Measurements from ENCODE around the gene USP15.

The USP15 gene

GRCh38 chr12:62256408-62257096 lies 3.7 kb upstream of the USP15 start:
- DNase-seq (ENCODE audit: low read depth, low spot score): no peak

GRCh38 chr12:62258231-62258630 lies 2.0 kb upstream of the USP15 start:
- no peak for DNase-seq (ENCODE audit: low read depth, low spot score)

- no peak for DNase-seq (ENCODE audit: low read depth, low spot score)
Measured at GRCh38 chr12:62258941-62259630, 1.1 kb upstream of the USP15 start.

GRCh38 chr12:62259631-62259992 lies 592 bp upstream of the USP15 start:
- DNase-seq (ENCODE audit: low read depth, low spot score): no peak

GRCh38 chr12:62260733-62261683 lies 804 bp downstream of the USP15 start:
- peak; percentile 39 for DNase-seq (ENCODE audit: low read depth, low spot score)

- no peak for DNase-seq (ENCODE audit: low read depth, low spot score)
Measured at GRCh38 chr12:62261876-62262517, 1.8 kb downstream of the USP15 start.

GRCh38 chr12:62263232-62263631 lies 3.0 kb downstream of the USP15 start:
- no peak for DNase-seq (ENCODE audit: low read depth, low spot score)

GRCh38 chr12:62263966-62264365 lies 3.8 kb downstream of the USP15 start:
- no peak for DNase-seq (ENCODE audit: low read depth, low spot score)

GRCh38 chr12:62264706-62265105 lies 4.5 kb downstream of the USP15 start:
- DNase-seq (ENCODE audit: low read depth, low spot score): no peak

GRCh38 chr12:62265511-62265910 lies 5.3 kb downstream of the USP15 start:
- DNase-seq (ENCODE audit: low read depth, low spot score): no peak

- DNase-seq (ENCODE audit: low read depth, low spot score): no peak
Measured at GRCh38 chr12:62267026-62267425, 6.8 kb downstream of the USP15 start.

- DNase-seq (ENCODE audit: low read depth, low spot score): no peak
Measured at GRCh38 chr12:62267480-62267879, 7.3 kb downstream of the USP15 start.

- no peak for DNase-seq (ENCODE audit: low read depth, low spot score)
Measured at GRCh38 chr12:62268956-62269355, 8.8 kb downstream of the USP15 start.

GRCh38 chr12:62269464-62270228 lies 9.4 kb downstream of the USP15 start:
- DNase-seq (ENCODE audit: low read depth, low spot score): no peak

GRCh38 chr12:62270384-62270783 lies 10.2 kb downstream of the USP15 start:
- no peak for DNase-seq (ENCODE audit: low read depth, low spot score)

GRCh38 chr12:62270872-62271271 lies 10.7 kb downstream of the USP15 start:
- no peak for DNase-seq (ENCODE audit: low read depth, low spot score)

GRCh38 chr12:62272936-62273552 lies 12.8 kb downstream of the USP15 start:
- no peak for DNase-seq (ENCODE audit: low read depth, low spot score)

- no peak for DNase-seq (ENCODE audit: low read depth, low spot score)
Measured at GRCh38 chr12:62273724-62274380, 13.6 kb downstream of the USP15 start.

- no peak for DNase-seq (ENCODE audit: low read depth, low spot score)
Measured at GRCh38 chr12:62278022-62278421, 17.8 kb downstream of the USP15 start.

- DNase-seq (ENCODE audit: low read depth, low spot score): no peak
Measured at GRCh38 chr12:62279058-62279457, 18.9 kb downstream of the USP15 start.
